T-cell (primary cell): Measurements from ENCODE around the gene MAP3K13. TPM values are rescaled to one million over a fixed set of nuclear protein-coding genes. Genes with fewer than 3 reads are reported as not detected.

Experiments
- ATAC-seq, 4 experiments: fragments of 200-7000 bp in 3 of 4; fragments of 150-1000 bp in 1 of 4; cut with Tn5 transposase; replicated peaks in 1 of 4; 1 replicate in 3 of 4; 2 replicates in 1 of 4; pipeline ENCODE4 v1.10.0; 2021; ENCODE audit warnings: moderate library complexity in 3 of 4, mild to moderate bottlenecking in 2 of 4, moderate number of reproducible peaks in 1 of 4
- CTCF ChIA-PET, 2 donors: fragments of 300-600 bp; sonication (Branson Sonifier 250); formaldehyde crosslinking; loops; one replicate each; lab custom pipeline; 2022; ENCODE audit warnings: antibody characterized with exemption in 2 of 2; lab: Charles Lee
- POLR2A ChIA-PET, 2 donors: fragments of 300-600 bp; sonication (Branson Sonifier 250); formaldehyde crosslinking; loops; one replicate each; lab custom pipeline; 2022; ENCODE audit warnings: antibody characterized with exemption in 2 of 2; lab: Charles Lee
- DNase-seq, 35 experiments: peaks; one replicate each; pipeline versions ENCODE4 v3.0.0 to v3.0.0-alpha.2; 2013 to 2023
- H3K27ac ChIP-seq: one replicate; pipeline ENCODE4 v1.5.1; 2013; ENCODE audit warnings: low read length
- H3K27me3 ChIP-seq, 2 experiments: replicated peaks in 1 of 2; 1 replicate in 1 of 2; 2 replicates in 1 of 2; pipeline versions ENCODE4 v1.6.1 to v1.7.0; 2013; ENCODE audit warnings: low read length in 1 of 2, mixed read lengths in 1 of 2; ENCODE audit not compliant: control insufficient read depth in 2 of 2, insufficient read depth in 2 of 2; ENCODE audit errors: extremely low read depth in 1 of 2
- H3K36me3 ChIP-seq, 2 donors: 1 replicate in 1 of 2; 2 replicates in 1 of 2; pipeline versions ENCODE4 v1.6.1 to v1.7.0; 2013; ENCODE audit warnings: low read length in 1 of 2; ENCODE audit not compliant: control insufficient read depth in 2 of 2, insufficient read depth in 1 of 2; ENCODE audit errors: extremely low read depth in 1 of 2
- H3K4me1 ChIP-seq, 2 experiments: 1 replicate in 1 of 2; 2 replicates in 1 of 2; pipeline versions ENCODE4 v1.6.1 to v1.7.0; 2013; ENCODE audit warnings: low read length in 2 of 2, mixed read lengths in 1 of 2; ENCODE audit not compliant: insufficient read depth in 2 of 2, control insufficient read depth in 1 of 2; ENCODE audit errors: extremely low read depth in 1 of 2
- H3K4me3 ChIP-seq, 2 donors: 1 replicate in 1 of 2; 2 replicates in 1 of 2; pipeline versions ENCODE4 v1.5.1 to v1.7.0; 2013; ENCODE audit warnings: mild to moderate bottlenecking in 2 of 2, low read length in 1 of 2, moderate library complexity in 1 of 2; ENCODE audit not compliant: control insufficient read depth in 1 of 2; ENCODE audit errors: extremely low read depth in 1 of 2
- H3K9me3 ChIP-seq: 2 replicates; pipeline ENCODE4 v1.7.0; 2013
- H3K27ac Mint-ChIP-seq, 2 donors: one replicate each; pipeline ENCODE4 v1.8.0; 2020 to 2021; ENCODE audit warnings: mild to moderate bottlenecking in 2 of 2, mixed read lengths in 2 of 2
- H3K27me3 Mint-ChIP-seq, 2 donors: one replicate each; pipeline ENCODE4 v1.8.0; 2021 to 2022; ENCODE audit warnings: mixed read lengths in 2 of 2
- H3K36me3 Mint-ChIP-seq: one replicate; pipeline ENCODE4 v1.8.0; 2021; ENCODE audit warnings: mixed read lengths
- H3K4me1 Mint-ChIP-seq, 3 donors: one replicate each; pipeline ENCODE4 v1.8.0; 2020 to 2022; ENCODE audit warnings: mixed read lengths in 3 of 3, mild to moderate bottlenecking in 1 of 3
- H3K4me3 Mint-ChIP-seq, 3 donors: one replicate each; pipeline ENCODE4 v1.8.0; 2020 to 2022; ENCODE audit warnings: mild to moderate bottlenecking in 3 of 3, mixed read lengths in 3 of 3, moderate library complexity in 3 of 3
- H3K9me3 Mint-ChIP-seq, 3 donors: one replicate each; pipeline ENCODE4 v1.8.0; 2020 to 2022; ENCODE audit warnings: mixed read lengths in 3 of 3
- WGBS: methylation state at CpG from one replicate; pipeline ENCODE4 v1.1.5; 2013; ENCODE audit warnings: missing lambda C conversion rate; ENCODE audit not compliant: insufficient coverage; 5-methylcytosine and 5-hydroxymethylcytosine counted together
- total RNA-seq, 35 experiments: library from RNA in 6 of 35; stranded (reverse) in 6 of 35; fragments of 120-200 nt in 1 of 35; gene quantifications; one replicate each; pipeline versions ENCODE4 v1.2.1 to v1.2.4 and lab custom pipeline; 2013 to 2026

Gene MAP3K13
- total RNA-seq, 5 donors from 2014 or later (not counting 1 experiment from before 2014, with no cell fraction given) = 6.4 to 9.2 (median 7.7) TPM

DNA sequence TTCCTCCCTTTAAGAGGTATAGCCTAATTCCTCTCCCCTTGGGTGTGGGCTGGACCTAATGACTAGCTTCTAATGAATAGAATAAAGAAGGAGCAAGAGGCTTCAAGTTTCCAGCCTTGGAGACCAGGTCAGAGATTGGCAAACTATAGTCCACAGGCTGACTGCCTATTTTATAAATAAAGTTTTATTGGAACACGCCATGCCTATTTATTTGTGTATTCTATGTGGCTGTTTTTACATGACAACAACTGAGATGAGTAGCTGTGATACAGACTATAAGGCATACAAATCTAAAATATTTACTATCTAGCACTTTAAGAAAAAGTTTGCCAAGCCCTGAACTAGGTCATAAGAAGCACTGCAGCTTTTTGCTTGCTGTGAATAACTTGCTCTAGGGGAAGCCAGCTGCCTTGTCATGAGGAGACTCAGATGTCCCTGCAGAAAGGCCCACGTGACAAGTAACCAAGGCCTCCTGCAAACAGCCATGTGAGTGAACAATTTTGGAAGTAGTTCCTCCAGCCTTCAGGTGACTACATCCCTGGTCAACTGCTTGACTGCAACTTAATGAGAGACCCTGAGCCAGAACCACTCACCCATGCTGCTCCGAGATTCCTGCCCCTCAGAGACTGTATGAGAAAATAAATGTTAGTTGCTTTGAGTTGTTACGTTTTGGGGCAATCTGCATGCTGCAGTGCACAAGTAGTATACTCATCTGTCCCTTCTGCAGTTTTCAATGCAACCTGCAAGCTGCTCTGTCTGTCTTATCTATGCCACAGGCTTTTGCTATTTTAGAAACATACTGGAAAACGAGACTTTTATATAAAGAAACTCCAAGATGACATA is 21.1 kb upstream of the MAP3K13 start:
- ATAC-seq = no peak
- no peak for DNase-seq
- Mint-ChIP-seq H3K27ac (no peak overlapping the region), H3K36me3 (no peaks in the 10 kb centered on the region), H3K4me3 (no peak overlapping the region), H3K4me1 (peaks cover 0 to 9% (median 7%) of the 10 kb centered on the region in 3 donors), H3K27me3 (peaks cover 0 to 4% of the 10 kb centered on the region in 2 donors), H3K9me3 (no peaks in the 10 kb centered on the region)
- no peak overlapping the region for H3K27ac ChIP-seq
- CTCF ChIA-PET = interaction anchor here in 1 of 2 donors (1.0 kb wide), 1 partner anchor 26 kb away, joined by 3 read pairs; no protein-coding TSS in a partner anchor
- 57% methylated on average over 1 of the region's 5 CpGs for WGBS
- H3K4me1 ChIP-seq = peaks cover 0 to 4% of the 10 kb centered on the region in 2 experiments
- H3K36me3 ChIP-seq = no peaks in the 10 kb centered on the region
- no peaks in the 10 kb centered on the region for H3K9me3 ChIP-seq
- no peaks in the 10 kb centered on the region for H3K27me3 ChIP-seq
- H3K4me3 ChIP-seq = no peak overlapping the region
- POLR2A ChIA-PET = no interaction called here

- Mint-ChIP-seq H3K36me3 (no peaks in the 10 kb centered on the region), H3K27me3 (peaks cover 0 to 4% of the 10 kb centered on the region in 2 donors), H3K27ac (no peak overlapping the region), H3K4me1 (peaks cover 0 to 9% (median 7%) of the 10 kb centered on the region in 3 donors), H3K9me3 (no peaks in the 10 kb centered on the region), H3K4me3 (no peak overlapping the region)
- ChIA-PET POLR2A (no interaction called here), CTCF (interaction anchor here in 1 of 2 donors (1.0 kb wide), 1 partner anchor 25 kb away, joined by 3 read pairs; no protein-coding TSS in a partner anchor)
- Histone ChIP-seq H3K9me3 (no peaks in the 10 kb centered on the region), H3K4me1 (peaks cover 0 to 4% of the 10 kb centered on the region in 2 experiments), H3K4me3 (no peak overlapping the region), H3K36me3 (no peaks in the 10 kb centered on the region), H3K27me3 (no peaks in the 10 kb centered on the region), H3K27ac (no peak overlapping the region)
- 75% methylated on average over 1 of the region's 7 CpGs for WGBS
- no peak for ATAC-seq
- DNase-seq = no peak
These were observed 20.3 kb upstream of the MAP3K13 start for GRCh38 chr3:185342459-185343174.

DNA sequence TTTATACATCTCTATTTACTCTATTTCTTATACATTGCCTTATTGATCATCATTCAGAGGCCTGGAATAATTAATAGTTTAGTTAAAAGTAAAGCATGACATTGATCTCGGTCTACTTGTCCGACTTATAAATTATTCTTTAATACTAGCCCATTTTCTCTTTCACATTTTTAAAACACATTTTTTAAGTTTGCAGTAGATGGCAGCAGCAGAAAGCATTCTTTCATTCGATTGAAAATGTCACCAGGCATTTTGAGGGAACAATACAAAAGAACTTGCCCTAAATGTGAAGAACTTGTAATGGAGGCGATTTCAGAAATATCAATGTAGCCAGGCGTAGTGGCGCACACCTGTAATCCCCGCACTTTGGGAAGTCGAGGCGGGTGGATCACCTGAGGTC is 15.5 kb upstream of the MAP3K13 start:
- Histone ChIP-seq H3K4me3 (no peak overlapping the region), H3K27ac (no peak overlapping the region), H3K9me3 (no peaks in the 10 kb centered on the region), H3K27me3 (peaks cover 0 to 4% of the 10 kb centered on the region in 2 experiments), H3K36me3 (no peaks in the 10 kb centered on the region), H3K4me1 (peaks cover 0 to 4% of the 10 kb centered on the region in 2 experiments)
- H3K4me1 Mint-ChIP-seq = peaks cover 0 to 7% (median 6%) of the 10 kb centered on the region in 3 donors
- peaks cover 11 to 20% of the 10 kb centered on the region in 2 donors for H3K27me3 Mint-ChIP-seq
- POLR2A ChIA-PET = no interaction called here
- no peak overlapping the region for H3K4me3 Mint-ChIP-seq
- H3K27ac Mint-ChIP-seq = no peak overlapping the region
- ATAC-seq (no peak), DNase-seq (no peak)
- WGBS = 95% methylated on average over 3 of the region's 9 CpGs
- CTCF ChIA-PET = interaction anchor here (0.6 to 0.7 kb wide), 2 partner anchors 25 to 173 kb away, joined by 3 to 9 read pairs; no protein-coding TSS in a partner anchor
- H3K9me3 Mint-ChIP-seq = no peaks in the 10 kb centered on the region
- H3K36me3 Mint-ChIP-seq = no peaks in the 10 kb centered on the region

GRCh38 chr3:185350841-185351240 is 12.1 kb upstream of the MAP3K13 start:
- no peaks in the 10 kb centered on the region for H3K4me1 ChIP-seq
- no peak overlapping the region for H3K27ac ChIP-seq
- no CpG with 5 or more reads among the region's 6 CpGs for WGBS
- no peaks in the 10 kb centered on the region for H3K9me3 Mint-ChIP-seq
- H3K27me3 Mint-ChIP-seq = peaks cover 15 to 24% of the 10 kb centered on the region in 2 donors
- ChIA-PET POLR2A (no interaction called here), CTCF (no interaction called here)
- no peaks in the 10 kb centered on the region for H3K36me3 Mint-ChIP-seq
- DNase-seq (no peak), ATAC-seq (no peak)
- no peak overlapping the region for H3K4me3 ChIP-seq
- no peaks in the 10 kb centered on the region for H3K4me1 Mint-ChIP-seq
- H3K36me3 ChIP-seq = no peaks in the 10 kb centered on the region
- no peak overlapping the region for H3K27ac Mint-ChIP-seq
- no peak overlapping the region for H3K4me3 Mint-ChIP-seq
- H3K9me3 ChIP-seq = no peaks in the 10 kb centered on the region
- peaks cover 0 to 6% of the 10 kb centered on the region in 2 experiments for H3K27me3 ChIP-seq

DNA sequence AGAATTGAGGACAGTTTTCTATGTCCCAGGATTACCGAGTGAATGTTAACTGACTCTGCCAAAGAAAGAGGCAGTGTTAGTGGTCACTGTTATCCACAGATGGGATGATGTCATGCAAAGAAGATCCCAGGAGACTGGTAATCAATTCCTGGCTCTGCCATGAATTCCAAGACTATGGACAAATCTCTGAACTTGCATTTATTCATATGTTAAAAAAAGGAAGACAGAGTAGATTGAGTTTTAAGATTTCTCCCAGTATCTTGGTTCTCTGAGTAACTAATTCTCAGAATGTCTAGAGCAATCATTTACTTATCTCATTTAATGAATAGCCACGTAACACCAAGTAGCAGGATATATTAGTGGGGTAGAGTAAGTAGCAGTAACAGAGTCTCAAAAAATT is 11.5 kb upstream of the MAP3K13 start:
- no peaks in the 10 kb centered on the region for H3K9me3 Mint-ChIP-seq
- Histone ChIP-seq H3K9me3 (no peaks in the 10 kb centered on the region), H3K4me3 (no peak overlapping the region), H3K27ac (no peak overlapping the region), H3K4me1 (no peaks in the 10 kb centered on the region), H3K36me3 (no peaks in the 10 kb centered on the region), H3K27me3 (peaks cover 0 to 6% of the 10 kb centered on the region in 2 experiments)
- no peaks in the 10 kb centered on the region for H3K4me1 Mint-ChIP-seq
- 100% methylated on average over 1 of the region's 2 CpGs for WGBS
- no peak for DNase-seq
- ChIA-PET POLR2A (no interaction called here), CTCF (no interaction called here)
- ATAC-seq = no peak
- peaks cover 15 to 27% of the 10 kb centered on the region in 2 donors for H3K27me3 Mint-ChIP-seq
- no peak overlapping the region for H3K4me3 Mint-ChIP-seq
- H3K36me3 Mint-ChIP-seq = no peaks in the 10 kb centered on the region
- no peak overlapping the region for H3K27ac Mint-ChIP-seq

DNA sequence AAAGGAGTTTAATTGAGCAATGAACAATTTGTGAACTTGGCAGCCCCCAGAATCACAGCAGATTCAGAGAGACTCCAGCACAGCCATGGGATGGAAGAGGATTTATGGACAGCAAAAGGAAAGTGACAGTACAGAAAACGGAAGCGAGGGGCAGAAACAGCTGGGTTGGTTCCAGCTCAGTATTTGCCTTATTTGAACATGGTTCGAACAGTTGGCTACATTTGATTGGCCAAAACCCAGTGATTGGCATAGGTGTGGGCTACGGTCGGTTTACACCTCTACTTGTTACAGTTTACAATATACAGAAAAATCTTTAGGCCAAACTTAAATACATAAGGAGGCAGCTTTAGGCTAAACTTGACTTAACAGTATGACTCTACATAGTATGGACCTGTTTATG is 9.7 kb upstream of the MAP3K13 start:
- peaks cover 0 to 10% of the 10 kb centered on the region in 2 experiments for H3K27me3 ChIP-seq
- H3K4me1 Mint-ChIP-seq = no peaks in the 10 kb centered on the region
- WGBS = 94% methylated on average over 2 of the region's 5 CpGs
- H3K27ac ChIP-seq = no peak overlapping the region
- no peaks in the 10 kb centered on the region for H3K36me3 ChIP-seq
- no peak overlapping the region for H3K4me3 ChIP-seq
- POLR2A ChIA-PET = no interaction called here
- CTCF ChIA-PET = interaction anchor here in 1 of 2 donors (1.2 kb wide), 1 partner anchor 10 kb away, joined by 4 read pairs; the partner anchor contains the start of gene MAP3K13
- H3K4me1 ChIP-seq = no peaks in the 10 kb centered on the region
- H3K27me3 Mint-ChIP-seq = peaks cover 20 to 32% of the 10 kb centered on the region in 2 donors
- no peak overlapping the region for H3K4me3 Mint-ChIP-seq
- H3K36me3 Mint-ChIP-seq = no peaks in the 10 kb centered on the region
- no peaks in the 10 kb centered on the region for H3K9me3 Mint-ChIP-seq
- ATAC-seq (no peak), DNase-seq (no peak)
- no peak overlapping the region for H3K27ac Mint-ChIP-seq
- no peaks in the 10 kb centered on the region for H3K9me3 ChIP-seq
